T-cell (primary cell): Measurements from ENCODE around the gene SRGAP2B. TPM values are rescaled to one million over a fixed set of nuclear protein-coding genes. Genes with fewer than 3 reads are reported as not detected.
"Not testable (repeated sequence)": the region's sequence is repeated elsewhere in the genome, so short reads cannot be mapped to it uniquely, and the experiment has no call there.

Experiments
- ATAC-seq, 4 experiments: fragments of 200-7000 bp in 3 of 4; fragments of 150-1000 bp in 1 of 4; cut with Tn5 transposase; replicated peaks in 1 of 4; 1 replicate in 3 of 4; 2 replicates in 1 of 4; pipeline ENCODE4 v1.10.0; 2021; ENCODE audit warnings: moderate library complexity in 3 of 4, mild to moderate bottlenecking in 2 of 4, moderate number of reproducible peaks in 1 of 4
- CTCF ChIA-PET, 2 donors: fragments of 300-600 bp; sonication (Branson Sonifier 250); formaldehyde crosslinking; loops; one replicate each; lab custom pipeline; 2022; ENCODE audit warnings: antibody characterized with exemption in 2 of 2; lab: Charles Lee
- POLR2A ChIA-PET, 2 donors: fragments of 300-600 bp; sonication (Branson Sonifier 250); formaldehyde crosslinking; loops; one replicate each; lab custom pipeline; 2022; ENCODE audit warnings: antibody characterized with exemption in 2 of 2; lab: Charles Lee
- DNase-seq, 35 experiments: peaks; one replicate each; pipeline versions ENCODE4 v3.0.0 to v3.0.0-alpha.2; 2013 to 2023
- H3K27ac ChIP-seq: one replicate; pipeline ENCODE4 v1.5.1; 2013; ENCODE audit warnings: low read length
- H3K27me3 ChIP-seq, 2 experiments: replicated peaks in 1 of 2; 1 replicate in 1 of 2; 2 replicates in 1 of 2; pipeline versions ENCODE4 v1.6.1 to v1.7.0; 2013; ENCODE audit warnings: low read length in 1 of 2, mixed read lengths in 1 of 2; ENCODE audit not compliant: control insufficient read depth in 2 of 2, insufficient read depth in 2 of 2; ENCODE audit errors: extremely low read depth in 1 of 2
- H3K36me3 ChIP-seq, 2 donors: 1 replicate in 1 of 2; 2 replicates in 1 of 2; pipeline versions ENCODE4 v1.6.1 to v1.7.0; 2013; ENCODE audit warnings: low read length in 1 of 2; ENCODE audit not compliant: control insufficient read depth in 2 of 2, insufficient read depth in 1 of 2; ENCODE audit errors: extremely low read depth in 1 of 2
- H3K4me1 ChIP-seq, 2 experiments: 1 replicate in 1 of 2; 2 replicates in 1 of 2; pipeline versions ENCODE4 v1.6.1 to v1.7.0; 2013; ENCODE audit warnings: low read length in 2 of 2, mixed read lengths in 1 of 2; ENCODE audit not compliant: insufficient read depth in 2 of 2, control insufficient read depth in 1 of 2; ENCODE audit errors: extremely low read depth in 1 of 2
- H3K4me3 ChIP-seq, 2 donors: 1 replicate in 1 of 2; 2 replicates in 1 of 2; pipeline versions ENCODE4 v1.5.1 to v1.7.0; 2013; ENCODE audit warnings: mild to moderate bottlenecking in 2 of 2, low read length in 1 of 2, moderate library complexity in 1 of 2; ENCODE audit not compliant: control insufficient read depth in 1 of 2; ENCODE audit errors: extremely low read depth in 1 of 2
- H3K9me3 ChIP-seq: 2 replicates; pipeline ENCODE4 v1.7.0; 2013
- H3K27ac Mint-ChIP-seq, 2 donors: one replicate each; pipeline ENCODE4 v1.8.0; 2020 to 2021; ENCODE audit warnings: mild to moderate bottlenecking in 2 of 2, mixed read lengths in 2 of 2
- H3K27me3 Mint-ChIP-seq, 2 donors: one replicate each; pipeline ENCODE4 v1.8.0; 2021 to 2022; ENCODE audit warnings: mixed read lengths in 2 of 2
- H3K36me3 Mint-ChIP-seq: one replicate; pipeline ENCODE4 v1.8.0; 2021; ENCODE audit warnings: mixed read lengths
- H3K4me1 Mint-ChIP-seq, 3 donors: one replicate each; pipeline ENCODE4 v1.8.0; 2020 to 2022; ENCODE audit warnings: mixed read lengths in 3 of 3, mild to moderate bottlenecking in 1 of 3
- H3K4me3 Mint-ChIP-seq, 3 donors: one replicate each; pipeline ENCODE4 v1.8.0; 2020 to 2022; ENCODE audit warnings: mild to moderate bottlenecking in 3 of 3, mixed read lengths in 3 of 3, moderate library complexity in 3 of 3
- H3K9me3 Mint-ChIP-seq, 3 donors: one replicate each; pipeline ENCODE4 v1.8.0; 2020 to 2022; ENCODE audit warnings: mixed read lengths in 3 of 3
- WGBS: methylation state at CpG from one replicate; pipeline ENCODE4 v1.1.5; 2013; ENCODE audit warnings: missing lambda C conversion rate; ENCODE audit not compliant: insufficient coverage; 5-methylcytosine and 5-hydroxymethylcytosine counted together
- total RNA-seq, 35 experiments: library from RNA in 6 of 35; stranded (reverse) in 6 of 35; fragments of 120-200 nt in 1 of 35; gene quantifications; one replicate each; pipeline versions ENCODE4 v1.2.1 to v1.2.4 and lab custom pipeline; 2013 to 2026

Gene SRGAP2B
- total RNA-seq, 5 donors from 2014 or later (not counting 1 experiment from before 2014, with no cell fraction given), result 9.3 to 24.9 (median 21.8) TPM

GRCh38 chr1:145093517-145094149 lies 1.5 kb downstream of the SRGAP2B start:
- H3K36me3 ChIP-seq, H3K27ac ChIP-seq, ATAC-seq, CTCF ChIA-PET, POLR2A ChIA-PET, H3K36me3 Mint-ChIP-seq, H3K9me3 Mint-ChIP-seq, H3K4me1 Mint-ChIP-seq, H3K4me1 ChIP-seq, H3K27me3 Mint-ChIP-seq, H3K27me3 ChIP-seq, H3K9me3 ChIP-seq: not testable (repeated sequence)
- WGBS, result no CpG with 5 or more reads among the region's 47 CpGs
- H3K4me3 ChIP-seq, result peak overlapping the region in 1 of 2 donors; percentile 24
- Mint-ChIP-seq H3K27ac (peak overlapping the region in 1 of 2 donors; percentile 52), H3K4me3 (peak overlapping the region; percentile 75 to 88 (median 83))
- DNase-seq, result peak in 6 of 35 experiments; percentile 0 to 5 (median 2)

GRCh38 chr1:145082483-145083255 lies 12.5 kb downstream of the SRGAP2B start:
- WGBS, result no CpG with 5 or more reads among the region's 7 CpGs
- H3K27ac ChIP-seq, H3K4me3 Mint-ChIP-seq, H3K36me3 Mint-ChIP-seq, H3K4me1 ChIP-seq, H3K4me1 Mint-ChIP-seq, H3K36me3 ChIP-seq, H3K4me3 ChIP-seq, H3K9me3 ChIP-seq, ATAC-seq, DNase-seq, POLR2A ChIA-PET, H3K9me3 Mint-ChIP-seq, H3K27ac Mint-ChIP-seq, CTCF ChIA-PET, H3K27me3 ChIP-seq, H3K27me3 Mint-ChIP-seq: not testable (repeated sequence)

GRCh38 chr1:145080193-145080592 lies 14.9 kb downstream of the SRGAP2B start:
- H3K4me1 Mint-ChIP-seq, H3K27ac ChIP-seq, ATAC-seq, H3K27me3 ChIP-seq, H3K9me3 ChIP-seq, H3K9me3 Mint-ChIP-seq, DNase-seq, H3K36me3 ChIP-seq, H3K27ac Mint-ChIP-seq, H3K36me3 Mint-ChIP-seq, POLR2A ChIA-PET, H3K4me3 ChIP-seq, H3K27me3 Mint-ChIP-seq, H3K4me3 Mint-ChIP-seq, H3K4me1 ChIP-seq, CTCF ChIA-PET: not testable (repeated sequence)
- no CpG with 5 or more reads among the region's 3 CpGs for WGBS

- H3K9me3 Mint-ChIP-seq, H3K27ac Mint-ChIP-seq, H3K4me3 ChIP-seq, H3K4me1 Mint-ChIP-seq, CTCF ChIA-PET, H3K27ac ChIP-seq, H3K9me3 ChIP-seq, H3K36me3 Mint-ChIP-seq, H3K27me3 Mint-ChIP-seq, H3K4me1 ChIP-seq, ATAC-seq, H3K4me3 Mint-ChIP-seq, H3K36me3 ChIP-seq, H3K27me3 ChIP-seq, POLR2A ChIA-PET, DNase-seq: not testable (repeated sequence)
- WGBS, result no CpG with 5 or more reads among the region's 2 CpGs
Measured at GRCh38 chr1:145079737-145080136, 15.4 kb downstream of the SRGAP2B start.

GRCh38 chr1:145078787-145079370 lies 16.2 kb downstream of the SRGAP2B start:
- H3K9me3 ChIP-seq, H3K4me1 Mint-ChIP-seq, H3K4me3 Mint-ChIP-seq, POLR2A ChIA-PET, DNase-seq, H3K27me3 ChIP-seq, H3K27ac ChIP-seq, H3K36me3 ChIP-seq, H3K36me3 Mint-ChIP-seq, H3K4me1 ChIP-seq, H3K27ac Mint-ChIP-seq, H3K27me3 Mint-ChIP-seq, H3K4me3 ChIP-seq, CTCF ChIA-PET, ATAC-seq, H3K9me3 Mint-ChIP-seq: not testable (repeated sequence)
- WGBS, result no CpG with 5 or more reads among the region's 5 CpGs

- H3K27ac Mint-ChIP-seq, POLR2A ChIA-PET, ATAC-seq, H3K4me3 ChIP-seq, H3K4me1 ChIP-seq, H3K27ac ChIP-seq, H3K4me1 Mint-ChIP-seq, H3K4me3 Mint-ChIP-seq, CTCF ChIA-PET, H3K27me3 Mint-ChIP-seq, H3K36me3 ChIP-seq, H3K9me3 Mint-ChIP-seq, H3K9me3 ChIP-seq, DNase-seq, H3K36me3 Mint-ChIP-seq, H3K27me3 ChIP-seq: not testable (repeated sequence)
- WGBS, result no CpG with 5 or more reads among the region's 11 CpGs
Measured at GRCh38 chr1:145077872-145078786, 17.0 kb downstream of the SRGAP2B start.
